Astrocyte of the cerebellum (primary cell): ENCODE measurements around the gene RECK.
"Not testable (repeated sequence)": the region's sequence is repeated elsewhere in the genome, so short reads cannot be mapped to it uniquely, and the experiment has no call there.

Experiments used
- DNase-seq: peaks from one replicate; pipeline ENCODE4 v3.0.0-alpha.2; 2011; ENCODE audit warnings: low read depth
- H3K4me3 ChIP-seq: 2 replicates; pipeline ENCODE4 v1.5.1; 2011; ENCODE audit warnings: mild to moderate bottlenecking, low read depth, low read length, moderate library complexity
- CTCF ChIP-seq: IDR thresholded peaks from 2 replicates; pipeline ENCODE4 v1.5.1; 2012; ENCODE audit warnings: low read length, low read depth, moderate library complexity, mild to moderate bottlenecking; ENCODE audit errors: missing control alignments
- in situ Hi-C: cut with HindIII; loops from 2 replicates; pipeline ENCODE4 v1.10.0; 2017; ENCODE audit warnings: low sequenced_read_pairs

Gene RECK

DNA sequence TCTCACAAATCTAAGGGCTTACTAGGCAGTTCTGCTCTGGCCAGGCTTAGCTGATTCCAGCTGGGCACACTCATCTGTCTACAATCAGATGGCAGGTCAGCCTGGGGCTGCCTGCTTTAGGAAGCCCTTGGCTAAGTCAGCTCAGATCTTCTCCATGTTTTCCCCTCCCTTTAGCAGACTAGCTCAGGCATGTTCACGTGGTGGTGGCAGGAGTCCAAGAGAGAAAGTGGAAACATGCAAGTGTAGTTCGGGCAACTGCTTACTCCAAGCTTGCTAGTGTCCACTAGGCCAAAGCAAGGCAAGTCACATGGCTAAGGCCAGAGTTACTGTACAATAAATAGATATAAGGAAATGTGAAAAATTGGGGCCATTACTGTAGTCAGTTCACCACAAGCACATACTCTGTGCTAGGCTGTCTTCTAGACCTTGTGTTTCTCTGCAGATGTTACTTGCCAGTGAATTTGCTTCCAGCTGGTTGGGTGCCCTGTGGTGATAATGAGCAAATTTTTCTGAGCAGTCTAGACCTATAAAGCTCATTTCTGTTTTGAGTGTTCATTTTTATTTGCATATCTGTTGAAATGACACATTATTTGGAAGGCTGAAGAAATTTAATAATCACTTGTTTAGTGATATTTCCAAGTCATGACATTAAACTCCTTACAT, 38.3 kb downstream of the RECK start:
- H3K4me3 ChIP-seq, result no peak overlapping the region
- TF ChIP-seq CTCF, result no peak
- in situ Hi-C loops, result no loop called here
- DNase-seq, result peak; percentile 37

DNA sequence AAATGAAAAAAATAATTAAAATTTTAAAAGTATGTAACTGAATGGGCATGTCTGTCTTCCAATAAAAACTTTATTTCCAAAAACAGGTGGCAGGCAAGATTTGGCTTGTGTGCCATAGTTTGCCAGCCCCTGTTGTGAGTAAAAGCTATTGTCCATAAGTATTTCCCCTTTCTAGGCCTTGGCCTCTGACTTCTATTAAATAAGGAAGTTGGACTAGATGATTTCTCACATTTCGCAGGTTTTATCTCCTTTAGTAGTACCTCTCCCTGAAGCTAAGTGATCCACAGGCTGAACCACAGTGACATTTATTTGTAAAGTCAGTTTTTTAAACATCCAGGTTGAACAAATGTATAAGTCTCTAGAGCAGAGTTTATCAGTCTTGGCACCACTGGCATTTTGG, 41.3 kb downstream of the RECK start:
- in situ Hi-C loops, result no loop called here
- H3K4me3 ChIP-seq, result no peak overlapping the region
- DNase-seq, result no peak
- TF ChIP-seq CTCF, result no peak

- in situ Hi-C loops, result no loop called here
- DNase-seq, result no peak
- H3K4me3 ChIP-seq, result no peak overlapping the region
- TF ChIP-seq CTCF, result no peak
Measured at GRCh38 chr9:36080519-36080918, 43.8 kb downstream of the RECK start.

- no peak for TF ChIP-seq CTCF
- H3K4me3 ChIP-seq, result no peak overlapping the region
- in situ Hi-C loops, result no loop called here
- DNase-seq, result no peak
Measured at GRCh38 chr9:36082931-36083330, 46.2 kb downstream of the RECK start.

DNA sequence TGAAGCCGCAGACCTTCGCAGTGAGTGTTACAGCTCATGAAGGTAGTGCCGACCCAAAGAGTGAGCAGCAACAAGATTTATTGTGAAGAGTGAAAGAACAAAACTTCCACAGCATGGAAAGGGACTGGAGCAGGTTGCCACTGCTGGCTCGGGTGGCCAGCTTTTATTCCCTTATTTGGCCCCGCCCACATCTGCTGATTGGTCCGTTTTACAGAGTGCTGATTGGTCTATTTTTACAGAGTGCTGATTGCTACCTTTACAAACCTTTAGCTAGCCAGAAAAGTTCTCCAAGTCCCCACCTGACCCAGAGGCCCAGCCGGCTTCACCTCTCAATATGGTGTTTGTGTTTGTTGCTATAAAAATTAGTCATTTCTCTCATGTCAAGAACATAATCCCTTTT, 49.7 kb downstream of the RECK start:
- H3K4me3 ChIP-seq, result no peak overlapping the region
- in situ Hi-C loops, result no loop called here
- no peak for TF ChIP-seq CTCF
- DNase-seq, result no peak

- H3K4me3 ChIP-seq, in situ Hi-C loops, DNase-seq: not testable (repeated sequence)
Measured at GRCh38 chr9:36087054-36087453, 50.3 kb downstream of the RECK start.

- in situ Hi-C loops, result no loop called here
- TF ChIP-seq CTCF, result no peak
- no peak for DNase-seq
- no peak overlapping the region for H3K4me3 ChIP-seq
Measured at GRCh38 chr9:36088020-36088419, 51.3 kb downstream of the RECK start.
